Measurements from ENCODE around the gene LBHD2.

LBHD2 gene

DNA sequence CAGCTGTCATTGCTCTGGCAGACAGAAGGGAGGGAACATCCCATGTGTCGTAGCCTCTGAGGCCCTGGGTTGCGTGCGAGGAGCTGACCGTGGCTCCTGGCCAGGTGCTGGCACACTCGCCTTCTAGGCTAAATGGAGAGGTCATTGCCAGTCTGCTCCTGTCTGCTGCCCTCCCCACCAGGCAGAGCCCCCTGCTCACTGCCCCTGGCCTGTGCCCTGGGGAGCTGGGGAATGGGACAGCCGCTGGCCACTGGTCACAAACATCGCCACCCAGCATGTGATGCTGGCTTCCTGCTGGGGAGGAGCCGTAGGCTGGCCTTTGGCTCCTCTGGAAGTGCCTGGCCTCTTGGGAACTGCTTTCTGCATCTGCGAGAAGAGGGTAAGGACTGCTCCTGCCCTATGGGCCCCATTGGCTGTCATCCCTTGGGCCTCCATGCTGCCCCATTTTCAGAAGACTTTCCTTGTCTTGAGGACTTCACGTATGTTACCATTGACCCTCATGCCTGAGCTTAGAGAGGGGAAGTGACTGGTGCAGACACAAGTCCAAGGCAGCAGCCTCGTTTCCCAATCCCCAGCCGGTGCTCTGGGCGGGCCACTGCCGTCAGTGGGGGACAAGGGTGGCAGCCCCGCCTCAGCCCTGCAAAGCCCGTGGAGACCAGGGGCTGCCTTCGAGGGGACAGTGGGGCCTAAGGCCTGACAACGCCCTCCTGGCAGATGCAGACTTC, 37.3 kb downstream of the LBHD2 start:
- DNase-seq = peak; percentile 81 to 90 (median 89)

DNA sequence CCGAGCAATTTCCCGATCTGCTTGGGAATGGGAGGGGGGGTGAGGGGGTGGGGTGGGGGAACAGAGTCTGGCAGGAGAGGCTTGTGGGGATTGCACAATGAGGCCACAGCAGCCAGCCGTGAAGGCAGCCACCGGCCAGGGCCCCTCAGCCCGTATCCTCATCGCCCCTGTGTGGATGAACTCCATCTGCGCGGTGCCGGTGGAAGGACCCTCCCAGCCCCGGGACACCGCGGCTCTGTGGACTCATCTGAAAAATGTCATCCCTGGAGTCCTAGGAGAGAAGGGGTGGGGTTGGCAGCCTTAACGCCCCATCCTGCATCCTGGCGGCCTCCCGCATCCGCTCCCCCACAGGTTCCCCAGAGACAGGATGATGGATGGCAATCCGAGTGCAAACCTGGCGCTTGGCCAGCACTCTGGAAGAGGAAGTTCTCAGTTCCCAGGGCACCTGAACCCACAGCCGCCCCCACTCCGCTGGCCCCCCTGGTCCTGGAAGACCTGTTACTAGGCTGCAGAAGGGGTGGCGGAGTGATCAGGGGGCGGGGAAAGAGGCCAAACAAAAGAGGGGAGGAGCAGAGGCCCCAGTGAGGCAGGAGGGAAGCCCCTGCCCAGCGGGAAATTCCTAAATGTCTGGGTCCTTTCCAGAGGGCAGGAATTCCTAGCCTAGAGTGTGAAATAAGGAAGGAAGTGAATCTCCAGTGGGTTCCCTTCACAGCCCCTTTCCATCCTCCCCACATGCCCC, 38.0 kb downstream of the LBHD2 start:
- peak; percentile 80 to 89 (median 87) for DNase-seq

DNA sequence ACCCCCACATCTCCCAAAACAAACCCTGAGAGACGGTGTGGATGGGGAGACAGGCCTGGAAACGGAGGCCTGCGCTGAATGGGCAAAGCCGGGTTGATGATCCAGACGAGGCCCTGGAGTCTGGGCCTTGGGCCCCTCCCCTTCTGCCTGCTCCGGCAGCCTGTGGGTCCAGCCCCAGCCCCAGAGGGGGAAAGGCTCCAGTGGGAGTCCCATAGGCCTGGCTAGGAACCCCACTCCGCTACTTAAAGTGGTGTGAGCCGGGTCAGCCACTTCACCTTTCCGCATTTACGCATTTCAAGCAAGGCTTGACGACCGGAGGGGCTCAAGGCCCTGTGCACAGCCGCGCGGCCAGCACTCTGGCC, 38.6 kb downstream of the LBHD2 start:
- DNase-seq = peak; percentile 50 to 68 (median 59)

DNA sequence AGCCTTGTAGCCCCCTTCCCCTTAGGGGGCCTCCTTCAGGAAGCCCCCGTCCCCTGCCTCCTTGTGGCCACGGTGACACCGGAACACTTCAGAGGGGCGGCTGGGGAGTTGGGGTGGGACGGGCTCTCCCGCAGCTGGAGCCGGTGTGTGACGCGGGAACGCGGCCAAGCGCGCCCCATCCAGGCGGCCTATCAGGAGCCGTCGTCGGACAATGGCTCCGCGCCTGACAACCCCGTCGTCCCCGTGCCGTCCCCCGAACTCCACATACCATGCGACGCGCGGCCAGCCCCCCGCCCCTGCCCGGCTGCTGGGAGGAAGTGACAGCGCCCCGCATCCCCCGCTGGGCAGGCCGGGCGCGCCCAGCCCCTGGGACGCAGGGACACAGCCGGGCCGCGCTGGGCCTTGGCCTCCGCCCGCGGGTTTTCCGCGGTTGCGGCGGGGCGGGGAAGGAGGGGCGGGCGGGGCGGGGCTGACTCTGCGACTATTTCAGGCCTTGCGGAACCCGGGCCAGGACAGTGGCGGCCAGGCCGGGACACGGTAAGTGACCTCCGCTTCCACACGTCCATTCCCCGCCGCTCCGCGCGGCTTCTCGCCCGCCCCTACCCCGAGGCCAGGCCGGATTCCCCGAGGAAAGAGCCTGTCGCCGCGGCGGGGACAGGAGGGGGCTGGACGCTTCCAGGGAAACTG, 39.1 kb downstream of the LBHD2 start, which contains the start of gene TNFAIP2:
TNFAIP2 (plus strand) TSS at position 515 of the 687 bp plus-strand sequence. CDS start 2,997 bp downstream, outside the sequence.
- peak; percentile 82 to 95 (median 89) for DNase-seq

DNA sequence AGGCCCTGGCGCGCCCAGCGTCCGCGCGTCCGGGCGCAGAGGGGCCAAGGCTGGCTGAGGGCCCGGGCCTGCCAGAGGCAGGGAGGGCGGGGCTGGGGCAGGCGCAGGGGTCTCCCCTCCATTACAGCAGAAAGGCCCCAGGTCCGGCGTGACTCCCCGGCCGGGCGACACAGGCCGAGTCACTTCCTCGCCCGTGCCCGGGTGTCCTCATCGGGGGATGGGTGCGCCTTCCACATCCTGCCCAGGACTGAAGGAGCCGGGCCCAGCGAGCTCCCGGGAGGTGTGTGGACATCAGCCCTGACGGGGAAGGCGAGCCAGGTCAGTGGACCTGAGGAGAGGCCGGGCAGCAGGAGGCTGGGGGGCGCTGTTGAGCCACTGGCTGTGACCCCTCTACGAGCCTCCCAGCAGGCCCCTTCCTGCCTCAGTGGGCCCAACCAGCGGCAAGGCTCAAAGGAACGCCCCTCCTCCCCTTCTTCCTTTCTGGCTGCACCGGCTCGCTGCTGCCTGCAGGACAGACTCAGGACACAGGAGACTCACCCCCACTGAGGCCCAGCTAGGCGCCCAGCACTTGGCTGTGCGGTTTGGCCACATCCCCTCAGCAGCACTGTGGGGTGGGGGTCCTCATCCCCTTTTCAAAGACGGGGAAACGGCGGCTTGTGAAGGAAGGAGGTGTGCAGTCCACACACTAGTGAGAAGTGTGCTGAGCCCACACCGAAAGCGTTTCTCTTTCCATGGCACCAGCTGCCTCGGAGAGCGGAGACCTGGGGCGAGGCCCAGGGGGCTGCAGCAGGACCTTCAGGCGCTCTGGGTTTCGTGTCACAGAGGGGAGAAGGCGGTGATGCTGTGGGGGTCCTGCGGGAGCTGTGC, 39.9 kb downstream of the LBHD2 start:
- peak; percentile 41 to 76 (median 63) for DNase-seq

DNA sequence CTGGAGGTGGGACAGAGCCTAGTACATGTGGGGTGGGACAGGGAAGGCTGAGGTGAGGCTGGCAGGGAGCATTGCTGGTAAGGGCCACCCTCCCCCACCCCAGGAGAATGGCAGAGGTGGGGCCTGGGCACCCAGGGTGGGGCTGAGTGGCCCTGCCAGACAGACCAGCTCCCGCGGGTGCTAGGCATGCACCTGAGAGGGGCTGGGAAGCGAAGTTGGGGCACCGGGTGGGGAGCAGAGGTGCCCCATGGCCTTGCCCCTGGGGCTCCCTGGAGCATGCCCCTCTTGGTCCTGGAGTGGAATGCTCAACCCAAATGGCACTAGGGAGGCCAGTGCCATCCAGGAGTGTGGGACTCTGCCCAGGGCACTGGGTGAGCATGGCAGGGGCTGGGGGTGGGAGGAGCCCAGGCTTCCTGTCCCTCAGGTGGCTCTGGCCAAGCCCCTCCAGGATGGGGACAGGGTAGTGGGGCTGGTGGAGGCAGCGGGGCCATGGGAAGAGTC, 40.5 kb downstream of the LBHD2 start:
- DNase-seq = no peak

DNA sequence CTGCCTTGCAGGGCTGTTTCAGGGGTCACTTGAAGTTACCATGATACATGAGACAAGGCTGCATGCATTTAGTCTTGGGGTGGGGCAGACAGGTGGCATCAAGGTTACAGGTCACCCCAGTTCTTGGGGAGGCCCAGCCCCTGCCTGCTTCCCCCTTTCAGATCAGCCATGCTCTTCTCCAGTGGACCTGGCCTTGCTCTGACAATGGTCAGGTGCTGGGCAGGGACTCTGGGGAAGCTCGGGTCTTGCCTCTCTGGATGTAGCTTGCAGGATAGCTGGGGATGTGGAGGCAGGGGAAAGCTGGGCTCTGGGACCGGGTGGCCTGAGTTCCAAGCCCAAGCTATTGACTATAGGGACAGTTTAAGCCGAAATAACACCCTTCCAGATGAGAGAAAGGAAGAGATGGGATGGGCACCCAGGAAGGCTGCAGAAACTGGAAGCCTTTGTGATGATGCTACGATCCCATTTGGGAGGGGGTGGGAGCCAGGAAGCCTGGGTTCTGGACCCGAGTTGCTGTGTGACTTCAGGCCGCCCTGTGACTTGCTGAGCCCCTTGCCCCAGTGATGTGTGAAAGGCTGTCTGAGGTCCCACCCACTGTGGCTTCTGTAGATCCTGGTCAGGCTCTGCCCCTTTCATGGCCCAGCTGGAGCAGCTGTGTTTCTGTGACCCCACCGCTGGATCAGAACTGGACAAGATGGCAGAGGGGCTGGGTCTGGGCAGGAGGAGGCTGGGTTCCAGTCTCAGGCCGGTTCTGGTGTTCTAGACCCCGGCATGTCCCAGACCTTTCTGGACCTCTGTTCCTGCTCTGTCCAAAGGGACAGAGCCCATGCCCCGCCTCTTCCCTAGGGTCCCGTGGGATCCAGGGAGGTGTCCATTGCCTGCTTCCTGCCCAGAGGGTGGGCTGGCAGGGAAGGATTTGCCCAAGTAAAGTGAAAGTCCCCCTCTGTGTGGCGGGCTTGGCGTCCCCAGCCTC, 41.4 kb downstream of the LBHD2 start:
- DNase-seq = no peak

DNA sequence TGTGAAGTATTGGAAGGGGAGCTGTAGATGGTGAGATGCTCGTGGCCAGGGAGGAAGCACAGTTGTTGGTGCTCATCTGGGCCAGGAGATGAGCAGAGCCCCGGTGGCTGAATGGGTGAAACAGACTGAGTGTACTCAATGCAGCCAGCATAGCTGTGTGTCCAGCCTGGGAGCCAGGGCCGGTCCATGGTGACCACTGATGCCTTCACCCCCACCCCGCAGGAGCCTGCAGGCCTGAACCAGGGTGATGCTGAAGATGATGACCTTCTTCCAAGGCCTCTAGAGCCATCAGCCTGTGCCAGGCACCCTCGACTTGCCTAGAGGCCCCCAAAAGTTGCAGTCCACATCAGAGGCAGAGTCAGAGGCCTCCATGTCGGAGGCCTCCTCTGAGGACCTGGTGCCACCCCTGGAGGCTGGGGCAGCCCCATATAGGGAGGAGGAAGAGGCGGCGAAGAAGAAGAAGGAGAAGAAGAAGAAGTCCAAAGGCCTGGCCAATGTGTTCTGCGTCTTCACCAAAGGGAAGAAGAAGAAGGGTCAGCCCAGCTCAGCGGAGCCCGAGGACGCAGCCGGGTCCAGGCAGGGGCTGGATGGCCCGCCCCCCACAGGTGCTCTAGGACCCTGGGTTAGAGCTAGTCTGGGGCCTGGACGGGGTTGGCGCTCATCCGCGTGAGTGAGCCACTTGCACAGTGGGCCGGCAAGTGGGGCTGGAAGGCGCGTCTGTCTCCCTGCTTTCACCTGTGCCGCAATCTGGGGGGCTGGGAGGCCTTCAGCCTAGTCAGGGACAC, 42.3 kb downstream of the LBHD2 start:
- no peak for DNase-seq

DNA sequence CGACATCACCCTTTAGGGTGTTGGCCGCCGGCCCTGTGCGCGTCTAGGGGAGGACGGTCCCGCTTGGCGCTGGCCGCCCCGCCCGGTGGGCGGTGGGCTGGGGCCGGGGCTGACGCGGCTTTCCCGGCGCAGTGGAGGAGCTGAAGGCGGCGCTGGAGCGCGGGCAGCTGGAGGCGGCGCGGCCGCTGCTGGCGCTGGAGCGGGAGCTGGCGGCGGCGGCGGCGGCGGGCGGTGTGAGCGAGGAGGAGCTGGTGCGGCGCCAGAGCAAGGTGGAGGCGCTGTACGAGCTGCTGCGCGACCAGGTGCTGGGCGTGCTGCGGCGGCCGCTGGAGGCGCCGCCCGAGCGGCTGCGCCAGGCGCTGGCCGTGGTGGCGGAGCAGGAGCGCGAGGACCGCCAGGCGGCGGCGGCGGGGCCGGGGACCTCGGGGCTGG, 42.9 kb downstream of the LBHD2 start:
- DNase-seq = no peak

DNA sequence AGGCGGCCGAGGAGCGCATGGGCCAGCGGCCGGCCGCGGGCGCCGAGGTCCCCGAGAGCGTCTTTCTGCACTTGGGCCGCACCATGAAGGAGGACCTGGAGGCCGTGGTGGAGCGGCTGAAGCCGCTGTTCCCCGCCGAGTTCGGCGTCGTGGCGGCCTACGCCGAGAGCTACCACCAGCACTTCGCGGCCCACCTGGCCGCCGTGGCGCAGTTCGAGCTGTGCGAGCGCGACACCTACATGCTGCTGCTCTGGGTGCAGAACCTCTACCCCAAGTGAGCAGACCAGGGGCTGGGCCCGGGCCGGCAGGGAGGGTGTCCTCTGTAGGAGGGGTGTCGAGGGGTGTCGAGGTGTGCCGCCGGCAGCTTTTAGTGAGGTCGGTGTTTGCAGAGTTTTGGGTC, 43.3 kb downstream of the LBHD2 start:
- DNase-seq = no peak

DNA sequence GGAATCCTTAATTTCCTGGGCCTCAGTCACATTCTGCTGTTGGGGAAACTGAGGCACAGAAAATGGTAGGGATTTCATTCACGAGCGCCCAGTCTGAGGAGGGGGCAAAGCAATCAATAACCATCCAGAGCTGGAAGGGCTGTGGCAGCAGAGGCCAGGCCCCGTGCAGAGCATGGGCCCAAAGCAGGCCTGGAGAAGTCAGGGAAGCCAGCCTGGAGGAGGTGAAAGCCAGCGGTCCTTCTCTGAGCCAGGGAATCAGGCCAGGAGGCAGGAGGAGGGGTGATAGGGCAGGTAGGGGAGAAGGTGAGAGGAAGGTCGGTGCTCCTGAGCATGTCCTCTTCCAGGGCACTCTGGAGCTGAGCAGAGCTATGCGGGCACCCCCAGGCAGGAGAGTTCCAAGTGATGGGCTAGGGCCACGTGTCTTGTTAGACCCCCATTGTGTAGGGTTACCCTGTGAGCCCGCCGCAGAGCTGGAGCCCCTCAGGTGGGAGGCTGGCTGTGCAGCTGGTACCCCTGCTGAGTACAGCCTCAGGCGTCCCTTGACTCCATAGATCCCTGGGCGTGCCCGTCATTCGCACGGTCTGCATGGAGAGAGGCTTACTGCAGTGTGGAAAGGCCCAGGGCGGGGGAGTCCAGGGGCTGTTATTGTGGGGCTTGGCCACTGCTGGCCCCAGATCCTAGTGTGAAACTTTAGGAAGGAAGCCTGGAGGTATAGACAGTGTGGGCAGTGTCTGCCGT, 44.0 kb downstream of the LBHD2 start:
- DNase-seq = peak in 1 of 4 experiments; percentile 2

DNA sequence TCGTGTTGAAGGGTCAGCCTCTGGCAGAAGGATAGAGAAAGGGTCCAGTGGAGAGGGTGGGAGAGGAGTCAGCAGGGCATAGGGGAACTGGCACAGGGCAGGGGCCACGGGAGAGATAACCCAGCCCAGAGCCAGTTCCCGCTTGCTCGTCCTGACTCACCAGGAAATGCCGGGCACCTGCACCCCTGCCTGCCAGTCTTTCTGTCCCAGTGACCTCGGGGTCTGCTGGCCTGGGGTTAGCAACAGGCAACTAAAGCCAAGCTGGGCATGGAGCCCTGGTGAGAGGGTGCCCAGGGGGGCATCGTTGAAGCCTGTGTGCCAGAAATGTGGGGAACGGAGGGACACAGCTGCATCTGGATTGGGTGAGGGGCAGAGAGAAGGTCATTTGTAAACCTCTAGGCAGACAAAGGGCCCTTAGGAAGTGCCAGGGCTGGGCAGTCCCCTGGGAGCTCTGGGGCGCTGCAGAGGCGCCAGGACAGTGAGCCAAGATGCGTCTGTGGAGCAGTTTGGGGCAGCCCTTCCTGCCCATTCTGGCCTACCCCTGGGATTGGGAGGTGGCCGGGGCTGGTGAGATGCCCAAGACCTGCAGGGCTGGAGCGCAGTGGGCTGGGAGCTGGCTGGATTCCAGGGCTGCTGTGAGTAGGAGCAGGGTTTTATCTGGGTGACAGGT, 44.8 kb downstream of the LBHD2 start:
- DNase-seq = peak in 1 of 4 experiments; percentile 7

DNA sequence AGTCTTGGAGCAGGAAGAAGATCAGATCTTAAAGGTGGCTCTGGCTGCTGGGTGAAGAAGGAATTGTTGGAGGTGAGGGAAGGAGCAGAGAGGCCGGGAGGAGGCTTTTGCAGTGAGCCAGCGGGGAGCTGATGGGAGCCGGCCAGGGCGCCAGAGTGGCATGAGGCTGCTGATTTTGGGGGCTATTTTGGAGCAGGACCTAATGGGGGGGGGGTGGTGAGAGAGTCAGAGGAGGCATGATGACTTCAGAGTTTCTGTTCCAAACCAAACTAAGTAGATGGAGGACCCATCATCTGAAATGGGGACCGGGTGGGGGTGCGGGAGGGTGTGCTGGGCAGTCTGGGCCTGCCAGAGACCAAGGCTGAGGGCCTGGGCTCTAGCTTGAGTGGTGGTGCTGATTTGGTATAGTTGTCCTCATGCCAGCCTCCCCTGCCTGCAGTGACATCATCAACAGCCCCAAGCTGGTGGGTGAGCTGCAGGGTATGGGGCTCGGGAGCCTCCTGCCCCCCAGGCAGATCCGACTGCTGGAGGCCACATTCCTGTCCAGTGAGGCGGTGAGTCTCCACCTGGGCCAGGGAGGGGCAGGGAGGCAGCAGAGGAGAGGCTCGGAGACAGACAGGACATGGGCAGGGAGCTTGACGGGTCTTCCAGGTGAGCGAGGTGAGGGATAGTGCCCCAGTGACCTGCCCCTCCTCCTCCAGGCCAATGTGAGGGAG, 45.4 kb downstream of the LBHD2 start:
- peak in 1 of 4 experiments; percentile 2 for DNase-seq

DNA sequence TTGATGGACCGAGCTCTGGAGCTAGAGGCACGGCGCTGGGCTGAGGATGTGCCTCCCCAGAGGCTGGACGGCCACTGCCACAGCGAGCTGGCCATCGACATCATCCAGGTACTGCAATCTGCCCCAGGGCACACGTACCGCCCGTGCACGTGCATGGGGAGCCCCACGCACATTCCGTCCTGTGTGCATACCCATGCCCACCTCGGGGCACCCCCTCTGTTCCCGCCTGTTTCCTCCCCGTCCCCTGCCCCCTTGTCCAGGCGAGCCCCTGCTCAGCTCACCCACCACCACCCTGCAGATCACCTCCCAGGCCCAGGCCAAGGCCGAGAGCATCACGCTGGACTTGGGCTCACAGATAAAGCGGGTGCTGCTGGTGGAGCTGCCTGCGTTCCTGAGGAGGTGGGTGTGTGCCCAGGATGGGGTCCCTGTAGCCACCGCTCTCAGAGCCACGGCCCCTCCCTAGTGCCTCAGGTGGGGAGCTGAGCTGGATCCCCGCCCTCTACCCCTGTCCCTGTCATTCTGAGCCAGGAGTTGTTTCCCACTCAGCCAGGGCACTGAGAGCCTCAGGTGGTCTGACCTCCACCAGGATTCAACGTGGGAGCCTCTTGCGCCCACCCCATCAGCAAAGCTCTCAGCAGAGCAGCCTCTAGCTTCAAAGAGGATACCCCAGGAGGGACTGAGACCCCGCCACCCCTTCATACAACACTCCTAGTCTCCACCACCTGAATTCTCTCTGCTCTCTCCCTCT, 46.2 kb downstream of the LBHD2 start:
- no peak for DNase-seq

DNA sequence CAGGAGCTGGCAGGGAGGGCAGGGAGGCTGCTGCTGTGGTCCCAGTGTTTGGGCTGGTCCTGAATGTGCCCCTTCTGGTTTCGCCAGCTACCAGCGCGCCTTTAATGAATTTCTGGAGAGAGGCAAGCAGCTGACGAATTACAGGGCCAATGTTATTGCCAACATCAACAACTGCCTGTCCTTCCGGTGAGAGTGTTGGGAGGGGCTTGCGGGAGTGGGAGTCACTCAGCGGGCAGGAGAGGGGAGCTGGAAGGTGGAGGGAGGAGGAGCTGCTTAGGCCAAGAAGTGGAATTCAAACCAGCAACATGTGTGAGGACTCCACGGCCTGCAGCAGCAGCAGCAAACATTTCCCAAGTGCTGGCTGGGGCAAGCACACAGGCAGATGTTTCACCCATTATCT, 47.0 kb downstream of the LBHD2 start:
- no peak for DNase-seq

DNA sequence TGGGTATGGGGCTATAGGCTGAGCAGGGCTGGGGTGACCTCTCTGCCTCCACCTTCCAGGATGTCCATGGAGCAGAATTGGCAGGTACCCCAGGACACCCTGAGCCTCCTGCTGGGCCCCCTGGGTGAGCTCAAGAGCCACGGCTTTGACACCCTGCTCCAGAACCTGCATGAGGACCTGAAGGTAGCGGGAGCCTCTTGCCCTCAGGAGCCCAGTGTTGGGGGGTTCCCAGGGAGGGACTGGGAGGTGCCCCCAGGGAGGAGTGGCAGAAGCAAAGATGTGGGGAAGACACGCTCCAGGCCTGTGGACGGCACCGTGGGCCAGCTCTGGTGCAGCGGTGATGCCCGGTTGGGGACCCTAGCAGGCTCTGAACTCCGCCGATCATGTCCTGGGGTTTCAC, 47.6 kb downstream of the LBHD2 start:
- DNase-seq = no peak
